ENCODE measurements around the gene MR1. TPM values are rescaled to one million over a fixed set of nuclear protein-coding genes. Genes with fewer than 3 reads are reported as not detected.

MR1 gene
- total RNA-seq, 2 experiments from 2014 or later: 19.5 to 21.2 TPM

DNA sequence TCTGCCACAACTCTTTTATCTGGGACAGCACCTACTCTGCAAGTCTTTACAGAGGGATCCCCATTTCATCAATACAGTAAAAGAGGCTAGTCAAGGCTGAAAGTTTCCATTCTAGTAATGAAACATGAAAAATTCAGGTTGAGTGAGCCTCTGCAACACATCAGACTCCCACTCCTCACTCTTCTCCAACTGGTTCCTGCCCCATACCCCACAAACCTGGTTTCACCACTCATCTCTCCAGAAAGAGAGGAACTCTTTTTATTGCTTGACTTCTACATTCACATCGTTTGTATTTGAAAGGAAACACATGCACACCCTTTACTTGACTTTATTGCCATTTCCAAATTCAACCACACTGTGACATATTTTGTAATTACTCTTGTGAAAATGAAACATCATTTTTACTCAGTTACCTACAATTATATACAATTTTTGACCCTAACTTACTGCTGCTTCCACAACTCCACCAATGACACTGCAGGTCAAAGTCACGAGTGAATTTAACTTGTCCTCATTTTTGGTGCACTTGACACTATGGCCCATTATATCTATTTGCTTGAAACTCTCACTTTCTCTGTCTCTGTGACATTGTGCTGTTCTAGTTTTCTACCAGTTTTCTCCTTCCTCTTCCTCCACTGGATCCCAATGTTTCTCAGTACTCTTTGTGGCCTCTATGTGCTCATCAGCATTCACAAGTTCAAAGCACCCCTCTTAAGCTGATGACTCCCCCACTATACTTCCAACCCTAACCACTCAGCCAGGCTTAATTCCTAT lies 19.1 kb upstream of the MR1 start:
- ChIA-PET CTCF (interaction anchor here (1.3 kb wide), 1 partner anchor 76 kb away, joined by 4 read pairs; no protein-coding TSS in a partner anchor), POLR2A (no interaction called here)
- Mint-ChIP-seq H3K4me3 (no peak overlapping the region), H3K27ac (no peak overlapping the region), H3K27me3 (no peaks in the 10 kb centered on the region), H3K4me1 (ENCODE audit: low read depth) (peaks cover 56% of the 10 kb centered on the region), H3K36me3 (peaks cover 16% of the 10 kb centered on the region), H3K9me3 (no peaks in the 10 kb centered on the region)
- intact Hi-C loops (cut with micrococcal nuclease): loop anchor here (1.0 to 2.0 kb wide), 6 partner anchors 8 to 442 kb away; partner anchors contain the start of gene STX6
- peak; percentile 55 for DNase-seq

DNA sequence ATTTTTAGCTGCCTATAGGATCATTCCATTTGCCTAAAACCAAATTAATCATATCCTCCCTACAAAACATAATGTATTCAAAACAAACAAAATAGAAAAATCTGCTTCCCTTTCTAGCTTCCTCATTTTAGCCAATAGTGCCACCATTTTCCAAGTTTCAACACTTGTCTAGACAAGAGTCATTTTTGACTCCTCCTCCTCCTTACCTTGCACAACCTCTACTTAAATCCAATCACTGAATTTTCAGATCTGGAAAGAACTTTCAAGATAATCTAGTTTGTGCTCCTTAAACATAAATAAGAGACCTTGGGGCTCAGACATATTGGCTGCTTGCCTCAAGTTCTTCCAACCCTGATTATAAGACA lies 18.6 kb upstream of the MR1 start:
- peaks cover 16% of the 10 kb centered on the region for H3K36me3 Mint-ChIP-seq
- H3K27me3 Mint-ChIP-seq: no peaks in the 10 kb centered on the region
- intact Hi-C loops (cut with micrococcal nuclease): loop anchor here (2.0 kb wide), 2 partner anchors 20 to 64 kb away; no protein-coding TSS in a partner anchor
- no peak overlapping the region for H3K4me3 Mint-ChIP-seq
- POLR2A ChIA-PET: interaction anchor here (0.6 kb wide), 1 partner anchor 1196 kb away, joined by 3 read pairs; no protein-coding TSS in a partner anchor
- DNase-seq: no peak
- no peaks in the 10 kb centered on the region for H3K9me3 Mint-ChIP-seq
- no peak overlapping the region for H3K27ac Mint-ChIP-seq
- CTCF ChIA-PET: no interaction called here
- H3K4me1 Mint-ChIP-seq (ENCODE audit: low read depth): peaks cover 53% of the 10 kb centered on the region

DNA sequence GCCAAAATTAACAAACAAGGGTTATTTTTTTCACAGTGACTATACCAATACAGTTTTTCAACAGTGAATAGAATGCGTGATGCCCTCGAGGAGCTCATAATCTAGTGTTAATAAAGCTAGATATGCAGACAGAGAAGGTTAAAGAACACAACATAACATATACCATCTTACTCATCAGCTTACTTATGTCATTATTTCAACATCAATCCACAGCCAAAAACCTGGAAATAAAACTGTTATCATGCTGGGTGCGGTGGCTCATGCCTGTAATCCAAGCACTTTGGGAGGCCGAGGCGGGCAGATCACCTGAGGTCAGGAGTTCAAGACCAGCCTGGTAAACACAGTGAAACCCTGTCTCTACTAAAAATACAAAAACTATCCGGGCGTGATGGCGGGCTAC lies 17.2 kb upstream of the MR1 start:
- DNase-seq: no peak
- Mint-ChIP-seq H3K4me3 (no peak overlapping the region), H3K36me3 (peaks cover 21% of the 10 kb centered on the region), H3K27me3 (no peaks in the 10 kb centered on the region), H3K9me3 (no peaks in the 10 kb centered on the region), H3K4me1 (ENCODE audit: low read depth) (peaks cover 55% of the 10 kb centered on the region), H3K27ac (no peak overlapping the region)
- intact Hi-C loops (cut with micrococcal nuclease): no loop called here
- CTCF ChIA-PET: interaction anchor here (0.9 kb wide), 1 partner anchor 1038 kb away, joined by 4 read pairs; no protein-coding TSS in a partner anchor
- POLR2A ChIA-PET: interaction anchor here (0.6 kb wide), 1 partner anchor 126 kb away, joined by 3 read pairs; no protein-coding TSS in a partner anchor

DNA sequence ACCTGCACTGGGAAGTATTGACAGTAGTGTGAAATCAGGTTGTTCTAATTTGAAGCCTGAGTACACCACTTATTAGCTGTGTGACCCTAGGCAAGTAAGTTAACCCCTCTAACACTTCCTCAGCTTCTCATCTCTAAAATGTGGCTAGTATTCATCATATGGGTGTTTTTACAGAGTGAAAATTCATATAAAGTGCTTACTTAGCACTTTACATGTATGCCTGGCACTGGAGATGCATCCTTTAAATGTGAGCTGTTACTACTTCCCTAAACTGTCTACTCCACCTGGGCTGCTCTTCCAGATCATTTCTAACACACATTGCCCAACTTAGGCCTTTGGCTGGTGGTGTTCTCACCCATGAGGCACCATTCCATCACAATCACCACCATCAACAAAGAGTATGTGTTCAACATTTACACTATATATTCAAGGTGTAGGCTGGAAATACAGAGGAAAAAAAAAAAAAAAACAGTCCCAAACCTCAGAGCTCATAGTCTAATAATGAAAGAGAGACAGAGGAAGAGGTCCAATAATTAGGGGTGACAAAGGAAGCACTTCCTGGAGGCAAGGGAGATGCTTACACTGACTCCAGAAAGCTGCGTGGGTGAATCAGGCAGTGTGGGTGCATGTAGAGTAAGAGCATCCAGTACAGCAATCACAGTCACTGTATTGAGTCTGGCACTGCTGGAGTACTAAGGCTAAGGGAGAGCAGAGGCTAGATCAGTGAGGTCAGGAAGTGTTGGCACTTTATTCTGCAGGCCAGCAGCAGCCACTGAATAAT lies 14.7 kb upstream of the MR1 start:
- H3K4me3 Mint-ChIP-seq: peak overlapping the region; percentile 1
- intact Hi-C loops (cut with micrococcal nuclease): no loop called here
- peaks cover 18% of the 10 kb centered on the region for H3K36me3 Mint-ChIP-seq
- H3K4me1 Mint-ChIP-seq (ENCODE audit: low read depth): peaks cover 37% of the 10 kb centered on the region
- CTCF ChIA-PET: interaction anchor here (0.6 to 1.5 kb wide), 4 partner anchors 18 to 147 kb away, joined by 3 to 5 read pairs (median 4); no protein-coding TSS in a partner anchor
- H3K27me3 Mint-ChIP-seq: no peaks in the 10 kb centered on the region
- peak overlapping the region; percentile 15 for H3K27ac Mint-ChIP-seq
- peak; percentile 49 for DNase-seq
- no peaks in the 10 kb centered on the region for H3K9me3 Mint-ChIP-seq
- POLR2A ChIA-PET: interaction anchor here (0.6 to 1.7 kb wide), 5 partner anchors 11 to 122 kb away, joined by 3 to 6 read pairs (median 4); partner anchors contain the start of gene MR1

DNA sequence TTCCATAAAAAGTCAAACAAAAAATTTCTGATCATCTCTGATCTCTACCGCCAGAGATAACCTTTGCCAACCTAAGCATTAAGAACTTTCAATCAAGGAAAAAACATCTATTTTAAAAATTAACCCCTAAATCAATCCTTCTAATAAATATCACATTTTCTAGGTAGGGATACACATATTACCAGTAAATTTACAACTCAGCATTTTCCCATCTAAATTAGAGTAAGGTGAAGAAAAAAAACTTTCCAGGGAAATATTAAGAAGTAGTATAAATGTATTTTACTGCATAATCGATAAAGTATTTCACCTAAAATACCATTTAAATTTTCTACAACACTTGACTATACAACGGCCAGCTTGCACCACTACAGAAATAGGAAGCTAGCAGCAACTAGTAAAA lies 12.6 kb upstream of the MR1 start:
- ChIA-PET POLR2A (interaction anchor here (0.9 to 4.2 kb wide), 12 partner anchors 10 to 128 kb away, joined by 3 to 57 read pairs (median 4); partner anchors contain the start of genes IER5 and MR1), CTCF (interaction anchor here (0.6 to 6.0 kb wide), 6 partner anchors 16 to 539 kb away, joined by 3 to 35 read pairs (median 6); no protein-coding TSS in a partner anchor)
- Mint-ChIP-seq H3K4me3 (peak overlapping the region; percentile 94), H3K27ac (peak overlapping the region; percentile 97), H3K4me1 (ENCODE audit: low read depth) (peaks cover 37% of the 10 kb centered on the region), H3K9me3 (no peaks in the 10 kb centered on the region), H3K36me3 (peaks cover 18% of the 10 kb centered on the region), H3K27me3 (no peaks in the 10 kb centered on the region)
- DNase-seq: no peak
- intact Hi-C loops (cut with micrococcal nuclease): loop anchor here (5.0 kb wide), 3 partner anchors 389 to 1139 kb away; partner anchors contain the start of genes CEP350, TOR1AIP1 and XPR1

DNA sequence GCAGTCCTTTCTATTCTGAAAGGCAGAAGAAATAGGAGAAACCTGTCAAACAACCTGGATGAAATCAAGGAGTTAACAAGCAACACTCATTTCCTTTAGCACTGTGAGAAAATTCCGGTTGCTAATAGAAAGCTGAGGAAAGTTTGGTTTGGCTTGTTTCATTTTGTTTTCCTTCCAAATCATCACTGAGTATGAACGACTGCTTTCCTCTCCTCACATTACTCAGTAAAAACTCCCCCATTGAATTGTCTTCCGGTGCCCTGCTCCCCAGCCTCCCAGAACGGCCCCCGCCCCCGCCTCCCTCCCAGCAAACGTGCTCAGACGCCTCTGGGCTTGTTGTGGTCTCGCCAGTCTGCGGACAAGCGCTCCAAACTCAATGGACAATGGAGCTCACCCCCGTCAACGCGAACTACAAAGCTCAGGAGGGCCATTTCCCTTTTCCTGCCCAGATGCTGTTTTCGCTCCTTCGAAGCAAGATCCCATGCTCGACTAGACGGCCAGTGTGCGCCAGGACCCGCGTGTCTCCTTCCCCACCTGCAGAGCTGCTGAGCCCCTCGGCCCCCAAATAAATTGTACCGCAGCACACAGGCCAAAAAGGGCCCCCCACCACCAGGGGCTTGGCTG lies 11.9 kb upstream of the MR1 start:
- H3K27ac Mint-ChIP-seq: peak overlapping the region; percentile 97
- H3K36me3 Mint-ChIP-seq: peaks cover 18% of the 10 kb centered on the region
- intact Hi-C loops (cut with micrococcal nuclease): loop anchor here (1.0 to 5.0 kb wide), 7 partner anchors 8 to 1140 kb away; partner anchors contain the start of genes ACBD6, CEP350, TOR1AIP1 and XPR1
- peaks cover 37% of the 10 kb centered on the region for H3K4me1 Mint-ChIP-seq (ENCODE audit: low read depth)
- POLR2A ChIA-PET: interaction anchor here (0.7 to 4.2 kb wide), 19 partner anchors 8 to 915 kb away, joined by 3 to 57 read pairs (median 4); partner anchors contain the start of genes ACBD6, IER5 and MR1
- DNase-seq: peak; percentile 84
- peak overlapping the region; percentile 94 for H3K4me3 Mint-ChIP-seq
- H3K9me3 Mint-ChIP-seq: no peaks in the 10 kb centered on the region
- H3K27me3 Mint-ChIP-seq: no peaks in the 10 kb centered on the region
- CTCF ChIA-PET: interaction anchor here (1.0 to 6.0 kb wide), 5 partner anchors 11 to 120 kb away, joined by 4 to 35 read pairs (median 13); partner anchors contain the start of gene MR1

DNA sequence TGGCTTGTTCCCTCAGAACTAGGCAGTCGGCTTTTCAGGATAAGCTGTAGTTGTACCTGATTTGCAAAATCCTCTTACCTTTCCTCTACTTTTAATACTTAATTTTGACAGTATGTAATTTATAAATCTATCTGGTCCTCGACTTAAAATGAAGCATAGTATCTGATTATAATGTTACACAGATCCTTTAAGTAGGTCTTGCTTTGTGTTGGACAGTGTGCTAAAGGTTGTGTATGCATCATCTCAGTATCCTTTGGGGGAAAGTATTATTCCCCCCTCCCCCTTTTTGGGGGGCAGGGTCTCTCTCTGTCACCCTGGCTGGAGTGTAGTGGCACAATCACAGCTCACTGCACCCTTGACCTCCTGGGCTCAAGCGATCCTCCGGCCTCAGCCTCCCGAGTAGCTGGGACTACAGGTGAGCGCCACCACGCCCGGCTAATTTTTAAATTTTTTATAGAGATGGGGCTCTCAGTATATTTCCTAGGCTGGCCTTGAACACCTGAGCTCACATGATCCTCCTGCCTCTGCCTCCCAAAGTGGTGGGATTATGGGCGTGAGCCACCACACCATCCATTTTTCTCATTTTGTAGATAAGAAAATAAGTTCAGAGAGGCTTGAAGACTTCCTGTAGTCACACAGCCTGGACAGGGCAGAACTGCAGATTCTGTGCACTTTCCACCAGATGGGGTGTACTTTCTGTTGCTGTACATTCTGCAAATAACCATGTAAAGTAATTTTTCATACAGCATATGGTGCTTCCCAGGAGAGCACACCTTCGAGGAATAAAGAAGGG lies 10.3 kb upstream of the MR1 start:
- peak overlapping the region; percentile 94 for H3K4me3 Mint-ChIP-seq
- H3K9me3 Mint-ChIP-seq: no peaks in the 10 kb centered on the region
- POLR2A ChIA-PET: interaction anchor here (0.6 to 4.2 kb wide), 8 partner anchors 10 to 637 kb away, joined by 3 to 57 read pairs (median 4); partner anchors contain the start of genes IER5 and MR1
- CTCF ChIA-PET: interaction anchor here (2.2 to 6.0 kb wide), 3 partner anchors 10 to 119 kb away, joined by 13 to 35 read pairs (median 16); partner anchors contain the start of gene MR1
- intact Hi-C loops (cut with micrococcal nuclease): loop anchor here (1.0 to 5.0 kb wide), 5 partner anchors 10 to 1141 kb away; partner anchors contain the start of genes ACBD6, CEP350, MR1 and TOR1AIP1
- peaks cover 10% of the 10 kb centered on the region for H3K36me3 Mint-ChIP-seq
- peak overlapping the region; percentile 97 for H3K27ac Mint-ChIP-seq
- H3K4me1 Mint-ChIP-seq (ENCODE audit: low read depth): peaks cover 29% of the 10 kb centered on the region
- DNase-seq: no peak
- no peaks in the 10 kb centered on the region for H3K27me3 Mint-ChIP-seq

DNA sequence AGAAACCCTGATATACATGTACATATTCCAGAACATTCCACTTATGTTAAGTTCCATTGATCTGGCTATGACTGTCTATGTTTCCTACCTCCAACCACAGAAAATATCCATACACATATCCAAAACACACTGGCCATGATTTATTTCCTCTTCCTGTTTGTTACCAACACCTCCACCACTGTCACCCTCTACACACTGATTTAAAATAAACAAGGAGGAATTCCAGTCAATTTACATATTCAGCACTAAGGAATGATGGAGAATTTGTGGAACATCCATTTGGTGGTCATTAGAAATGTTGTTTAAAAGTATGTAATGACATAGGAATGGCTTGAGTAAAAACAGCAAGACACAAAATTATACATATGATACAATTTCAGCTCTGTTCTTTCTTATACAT lies 5.6 kb upstream of the MR1 start:
- POLR2A ChIA-PET: no interaction called here
- no peak for DNase-seq
- Mint-ChIP-seq H3K27me3 (no peaks in the 10 kb centered on the region), H3K27ac (no peak overlapping the region), H3K9me3 (no peaks in the 10 kb centered on the region), H3K4me1 (ENCODE audit: low read depth) (peaks cover 9% of the 10 kb centered on the region), H3K4me3 (no peak overlapping the region), H3K36me3 (no peaks in the 10 kb centered on the region)
- intact Hi-C loops (cut with micrococcal nuclease): no loop called here
- CTCF ChIA-PET: interaction anchor here (0.9 to 2.0 kb wide), 2 partner anchors 10 to 115 kb away, joined by 3 to 10 read pairs; no protein-coding TSS in a partner anchor

DNA sequence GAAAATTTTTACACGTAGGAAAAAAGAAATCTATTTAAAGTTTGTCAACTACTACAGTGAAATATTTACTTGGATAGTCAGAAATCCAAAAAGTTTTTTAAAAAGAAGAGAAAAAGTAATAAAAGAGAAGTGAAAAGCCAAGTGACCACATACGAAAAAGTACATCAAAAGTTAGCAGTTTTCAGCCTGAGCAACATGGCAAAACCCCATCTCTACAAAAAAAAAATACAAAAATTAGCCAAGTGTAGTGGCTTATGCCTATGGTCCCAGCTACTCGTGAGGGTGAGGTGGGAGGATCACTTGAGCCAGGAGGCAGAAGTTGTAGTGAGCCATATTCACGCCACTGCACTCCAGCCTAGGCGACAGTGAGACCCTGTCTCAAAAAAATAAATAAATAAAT lies 5.2 kb upstream of the MR1 start:
- DNase-seq: no peak
- Mint-ChIP-seq H3K9me3 (no peaks in the 10 kb centered on the region), H3K27me3 (no peaks in the 10 kb centered on the region), H3K4me1 (ENCODE audit: low read depth) (peaks cover 11% of the 10 kb centered on the region), H3K4me3 (no peak overlapping the region), H3K36me3 (no peaks in the 10 kb centered on the region), H3K27ac (no peak overlapping the region)
- intact Hi-C loops (cut with micrococcal nuclease): no loop called here
- CTCF ChIA-PET: interaction anchor here (0.9 to 2.0 kb wide), 2 partner anchors 9 to 114 kb away, joined by 3 to 10 read pairs; no protein-coding TSS in a partner anchor
- POLR2A ChIA-PET: no interaction called here

DNA sequence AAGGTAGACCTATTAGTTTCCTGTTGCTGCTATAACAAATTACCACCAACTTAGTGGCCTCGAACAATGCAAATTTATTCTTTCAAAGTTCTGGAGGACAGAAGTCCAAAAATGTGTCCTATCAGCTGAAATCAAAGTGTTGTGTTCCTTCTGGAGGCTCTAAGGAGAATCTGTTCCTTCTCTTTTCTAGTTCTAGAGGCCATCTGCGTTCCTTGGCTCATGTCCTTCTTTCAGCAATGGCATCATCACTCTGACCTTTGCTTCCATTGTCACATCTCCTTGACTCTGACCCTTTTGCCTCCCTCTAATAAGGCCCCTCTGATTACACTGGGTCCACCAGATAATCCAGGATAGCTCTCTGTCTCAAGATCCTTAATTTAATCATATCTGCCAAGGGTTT lies 1.2 kb upstream of the MR1 start:
- Mint-ChIP-seq H3K27ac (peak overlapping the region; percentile 97), H3K36me3 (no peaks in the 10 kb centered on the region), H3K9me3 (no peaks in the 10 kb centered on the region), H3K4me3 (no peak overlapping the region), H3K4me1 (ENCODE audit: low read depth) (peaks cover 41% of the 10 kb centered on the region), H3K27me3 (no peaks in the 10 kb centered on the region)
- ChIA-PET CTCF (interaction anchor here (0.7 to 12.7 kb wide), 4 partner anchors 10 to 111 kb away, joined by 3 to 200 read pairs (median 8); partner anchors contain the start of gene STX6), POLR2A (interaction anchor here (1.1 to 4.5 kb wide), 4 partner anchors 9 to 108 kb away, joined by 3 to 57 read pairs (median 16); partner anchors contain the start of genes IER5 and STX6)
- intact Hi-C loops (cut with micrococcal nuclease): loop anchor here (10.0 kb wide), 1 partner anchor 362 kb away; no protein-coding TSS in a partner anchor
- DNase-seq: no peak
